Endothelial cell (in vitro differentiated cells): ENCODE measurements around the gene IRF1. TPM values are rescaled to one million over a fixed set of nuclear protein-coding genes. Genes with fewer than 3 reads are reported as not detected.
A peak's percentile ranks its signal among the peaks of the same experiment; 100 is the strongest.

Experiments
- DNase-seq: peaks from one replicate; pipeline ENCODE4 v3.0.0; 2021; ENCODE audit warnings: low spot score
- H3K27ac Mint-ChIP-seq: one replicate; pipeline ENCODE4 v1.8.0; 2021; ENCODE audit warnings: mixed read lengths, inconsistent platforms; ENCODE audit not compliant: unreplicated experiment
- H3K27me3 Mint-ChIP-seq: one replicate; pipeline ENCODE4 v1.8.0; 2021; ENCODE audit warnings: mild to moderate bottlenecking, moderate library complexity, mixed read lengths, inconsistent platforms; ENCODE audit not compliant: unreplicated experiment
- H3K36me3 Mint-ChIP-seq: one replicate; pipeline ENCODE4 v1.8.0; 2021; ENCODE audit warnings: mild to moderate bottlenecking, low read depth, mixed read lengths, inconsistent platforms; ENCODE audit not compliant: unreplicated experiment
- H3K4me1 Mint-ChIP-seq: one replicate; pipeline ENCODE4 v1.8.0; 2021; ENCODE audit warnings: mild to moderate bottlenecking, mixed read lengths, inconsistent platforms; ENCODE audit not compliant: unreplicated experiment
- H3K4me3 Mint-ChIP-seq: one replicate; pipeline ENCODE4 v1.8.0; 2021; ENCODE audit warnings: mild to moderate bottlenecking, mixed read lengths, inconsistent platforms; ENCODE audit not compliant: unreplicated experiment
- H3K9me3 Mint-ChIP-seq: one replicate; pipeline ENCODE4 v1.8.0; 2021; ENCODE audit warnings: mixed read lengths, inconsistent platforms; ENCODE audit not compliant: unreplicated experiment
- total RNA-seq: library from RNA; stranded (reverse); fragmentation: NEBNext Ultra II Directional; extraction: Animal tissue kit (Norgen Biotek cat#: 25700); gene quantifications from one replicate; pipeline ENCODE4 v1.2.1, GENCODE V29; 2021; ENCODE audit not compliant: unreplicated experiment
- TF ChIP-seq, protein P1 (sequence below): fragments of 200-600 bp; sonication (generic); IDR thresholded peaks from one replicate; pipeline ENCODE4 v1.5.0; 2021; ENCODE audit warnings: antibody characterized with exemption; ENCODE audit not compliant: unreplicated experiment

IRF1 gene
- total RNA-seq, 1 donor from 2014 or later = 7.1 TPM

DNA sequence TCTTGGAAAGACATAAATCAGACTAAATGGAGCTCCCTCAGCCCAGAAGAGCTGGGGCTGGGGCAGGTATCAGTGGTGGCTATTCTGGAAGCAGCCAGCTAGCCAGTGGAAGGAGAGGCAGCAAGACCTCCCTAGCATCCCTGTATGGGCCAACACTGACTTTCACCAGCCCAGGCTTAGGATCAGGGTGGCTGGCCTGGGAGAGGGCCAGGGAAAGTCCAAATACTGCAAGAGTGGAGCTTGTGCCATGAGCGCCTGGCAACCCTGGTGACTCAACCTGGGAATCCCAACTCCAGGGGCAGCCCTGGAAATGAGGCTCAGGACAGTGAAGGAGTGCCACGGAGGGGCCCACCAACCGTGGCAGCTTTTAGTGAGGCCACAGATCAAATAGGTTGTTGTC, 7.6 kb upstream of the IRF1 start:
- TF ChIP-seq, protein P1, sequence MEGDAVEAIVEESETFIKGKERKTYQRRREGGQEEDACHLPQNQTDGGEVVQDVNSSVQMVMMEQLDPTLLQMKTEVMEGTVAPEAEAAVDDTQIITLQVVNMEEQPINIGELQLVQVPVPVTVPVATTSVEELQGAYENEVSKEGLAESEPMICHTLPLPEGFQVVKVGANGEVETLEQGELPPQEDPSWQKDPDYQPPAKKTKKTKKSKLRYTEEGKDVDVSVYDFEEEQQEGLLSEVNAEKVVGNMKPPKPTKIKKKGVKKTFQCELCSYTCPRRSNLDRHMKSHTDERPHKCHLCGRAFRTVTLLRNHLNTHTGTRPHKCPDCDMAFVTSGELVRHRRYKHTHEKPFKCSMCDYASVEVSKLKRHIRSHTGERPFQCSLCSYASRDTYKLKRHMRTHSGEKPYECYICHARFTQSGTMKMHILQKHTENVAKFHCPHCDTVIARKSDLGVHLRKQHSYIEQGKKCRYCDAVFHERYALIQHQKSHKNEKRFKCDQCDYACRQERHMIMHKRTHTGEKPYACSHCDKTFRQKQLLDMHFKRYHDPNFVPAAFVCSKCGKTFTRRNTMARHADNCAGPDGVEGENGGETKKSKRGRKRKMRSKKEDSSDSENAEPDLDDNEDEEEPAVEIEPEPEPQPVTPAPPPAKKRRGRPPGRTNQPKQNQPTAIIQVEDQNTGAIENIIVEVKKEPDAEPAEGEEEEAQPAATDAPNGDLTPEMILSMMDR = no peak
- Mint-ChIP-seq H3K4me3 (no peak overlapping the region), H3K36me3 (no peaks in the 10 kb centered on the region), H3K27me3 (peaks cover 4% of the 10 kb centered on the region), H3K27ac (no peak overlapping the region), H3K4me1 (no peaks in the 10 kb centered on the region), H3K9me3 (no peaks in the 10 kb centered on the region)
- no peak for DNase-seq

DNA sequence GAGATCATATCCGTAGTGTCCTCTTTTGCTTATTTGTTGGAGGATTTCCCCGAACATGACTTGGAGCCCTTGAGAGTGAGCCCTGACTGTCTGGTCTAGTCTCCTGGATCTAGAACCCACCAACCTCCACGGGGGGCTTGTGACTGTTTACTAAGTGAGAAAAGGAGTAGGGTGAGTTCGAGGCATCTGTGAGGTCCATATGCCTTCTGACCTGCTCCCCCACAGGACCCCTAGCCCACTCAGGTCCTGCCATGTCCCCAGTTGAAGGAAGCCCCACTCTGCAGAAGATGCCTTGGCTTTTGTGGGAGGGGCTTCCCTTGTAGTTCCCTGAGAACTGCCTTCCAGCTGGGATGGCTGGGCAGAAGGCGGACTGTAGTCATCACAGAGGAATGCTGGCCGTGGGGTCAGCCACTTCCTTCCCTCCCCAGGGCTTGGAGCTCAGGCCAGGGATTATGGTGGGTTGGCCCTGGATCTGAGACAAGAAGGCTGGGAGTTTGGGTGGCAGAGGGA, 7.0 kb upstream of the IRF1 start:
- no peak for DNase-seq
- peaks cover 3% of the 10 kb centered on the region for H3K27me3 Mint-ChIP-seq
- TF ChIP-seq, protein P1 = no peak

DNA sequence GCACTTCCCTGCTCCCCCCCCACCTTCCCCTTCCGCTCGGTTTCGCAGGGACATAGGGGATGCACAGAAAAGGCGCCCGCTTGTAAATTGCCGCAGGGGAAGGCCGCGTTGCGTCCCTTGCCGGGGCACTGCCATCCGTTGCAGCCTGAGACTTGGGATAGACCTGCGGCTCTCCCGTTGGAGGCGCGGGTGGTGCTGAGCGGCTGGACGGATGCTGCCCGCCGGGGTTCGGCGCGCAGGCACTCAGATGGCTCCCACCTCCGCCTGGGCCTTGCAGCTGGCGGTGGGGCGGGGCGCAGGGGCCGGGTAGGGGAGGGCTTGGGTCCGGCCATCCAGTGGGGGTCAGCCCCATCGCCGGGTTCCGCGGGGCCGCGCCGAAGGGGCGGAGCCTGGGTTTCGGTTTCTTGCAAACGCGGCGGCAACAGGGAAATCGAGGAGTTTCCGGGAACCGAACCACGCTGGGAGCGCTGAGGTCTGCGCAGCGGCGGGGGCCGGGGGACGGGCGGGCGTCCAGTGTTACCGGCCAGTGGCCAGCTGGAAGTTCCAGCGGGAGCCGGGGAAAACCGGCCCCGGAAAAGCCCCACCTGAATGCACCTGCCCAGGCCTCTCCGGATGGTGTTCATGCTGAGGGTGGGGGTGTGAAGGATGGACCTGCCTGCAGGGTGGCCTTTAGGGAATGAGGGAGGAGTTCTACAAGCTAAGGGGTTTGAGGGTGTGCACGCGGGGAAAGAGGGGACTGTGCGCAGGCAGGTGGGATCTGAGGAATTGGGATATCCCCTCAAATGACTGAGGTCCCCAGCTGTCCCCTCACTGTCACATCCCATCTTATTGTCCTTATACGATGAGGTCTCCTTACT, 6.3 kb upstream of the IRF1 start:
- Mint-ChIP-seq H3K4me3 (peak overlapping the region; percentile 91), H3K36me3 (no peaks in the 10 kb centered on the region), H3K27me3 (peaks cover 3% of the 10 kb centered on the region), H3K4me1 (no peaks in the 10 kb centered on the region), H3K27ac (no peak overlapping the region), H3K9me3 (no peaks in the 10 kb centered on the region)
- DNase-seq = peak; percentile 67
- TF ChIP-seq, protein P1 = no peak

More for the DNA sequence above, 7.0 kb upstream of the IRF1 start:
- Mint-ChIP-seq H3K36me3 (no peaks in the 10 kb centered on the region), H3K4me3 (peak overlapping the region; percentile 77), H3K9me3 (no peaks in the 10 kb centered on the region), H3K4me1 (no peaks in the 10 kb centered on the region), H3K27ac (no peak overlapping the region)

DNA sequence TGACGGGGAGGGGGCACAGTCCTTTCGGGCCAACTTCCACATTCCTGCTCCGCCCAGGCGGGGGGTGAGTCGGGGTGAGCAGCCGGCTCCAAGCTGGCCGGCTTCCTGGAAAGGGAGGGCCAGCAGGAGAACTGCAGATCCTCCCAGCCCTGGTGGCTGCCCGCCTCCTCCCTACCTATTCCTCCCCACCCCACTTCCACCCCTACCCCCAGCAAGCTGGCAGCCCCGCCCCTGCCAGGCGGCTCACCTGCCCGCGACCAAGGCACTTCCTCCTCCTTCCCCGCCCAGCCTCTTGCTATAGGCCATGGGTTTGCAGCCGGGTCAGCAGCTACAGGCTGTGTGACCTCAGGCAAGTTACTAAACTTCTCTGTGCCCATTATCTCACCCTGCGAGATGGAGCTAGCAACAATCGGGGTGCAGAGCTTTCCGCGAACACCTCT, 5.6 kb upstream of the IRF1 start:
- peak; percentile 43 for DNase-seq
- Mint-ChIP-seq H3K27me3 (peaks cover 2% of the 10 kb centered on the region), H3K4me1 (no peaks in the 10 kb centered on the region), H3K9me3 (no peaks in the 10 kb centered on the region), H3K4me3 (peak overlapping the region; percentile 91), H3K36me3 (no peaks in the 10 kb centered on the region), H3K27ac (no peak overlapping the region)
- TF ChIP-seq, protein P1 = no peak

DNA sequence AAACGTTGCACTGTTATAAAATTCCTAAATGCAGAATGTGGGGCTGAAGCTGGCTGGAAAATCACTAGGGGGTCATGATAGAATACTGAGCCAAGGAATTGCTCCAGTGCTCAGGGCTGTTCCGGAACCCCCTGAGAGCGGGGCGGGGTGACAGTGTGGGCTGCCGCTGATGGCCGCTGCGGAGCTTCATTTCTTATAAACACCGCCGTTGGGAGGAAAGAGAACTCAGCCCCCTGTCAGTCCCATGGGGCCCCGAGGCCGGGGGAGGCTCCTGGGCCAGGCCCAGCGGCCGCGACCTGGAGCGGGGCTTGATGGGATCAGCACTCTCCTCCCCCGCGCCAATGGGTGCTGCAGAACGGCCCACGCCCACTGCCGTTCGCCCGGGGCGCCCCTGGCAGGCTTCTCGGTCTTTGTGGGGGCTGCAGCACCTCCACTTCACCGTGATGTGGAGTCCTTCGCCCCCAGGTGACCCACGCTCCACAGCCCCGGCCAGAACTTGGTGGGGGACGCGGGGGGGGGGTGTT, 5.2 kb upstream of the IRF1 start:
- H3K27me3 Mint-ChIP-seq = peaks cover 2% of the 10 kb centered on the region

More for the DNA sequence above, 5.2 kb upstream of the IRF1 start:
- no peaks in the 10 kb centered on the region for H3K4me1 Mint-ChIP-seq
- no peaks in the 10 kb centered on the region for H3K9me3 Mint-ChIP-seq
- H3K4me3 Mint-ChIP-seq = peak overlapping the region; percentile 91
- TF ChIP-seq, protein P1 = no peak
- DNase-seq = peak; percentile 30
- H3K27ac Mint-ChIP-seq = no peak overlapping the region
- no peaks in the 10 kb centered on the region for H3K36me3 Mint-ChIP-seq
